ENCODE results near the gene FAM3A. TPM values are rescaled to one million over a fixed set of nuclear protein-coding genes. Genes with fewer than 3 reads are reported as not detected.

FAM3A gene
- total RNA-seq, 4 donors from 2014 or later: 18.2 to 117 (median 101) TPM

GRCh38 chrX:154465601-154466000 lies 50.4 kb downstream of the FAM3A start:
- Histone ChIP-seq H3K9me3 (no peaks in the 10 kb centered on the region), H3K4me1 (no peaks in the 10 kb centered on the region), H3K27me3 (no peaks in the 10 kb centered on the region), H3K36me3 (peaks cover 0 to 19% (median 0%) of the 10 kb centered on the region in 3 donors), H3K27ac (no peak overlapping the region), H3K4me3 (no peak overlapping the region)
- no peak for TF ChIP-seq POLR2A (IDR thresholded peaks at IDR 0.05)
- DNase-seq: no peak

- no peaks in the 10 kb centered on the region for H3K27me3 ChIP-seq
- H3K36me3 ChIP-seq: peaks cover 0 to 19% (median 0%) of the 10 kb centered on the region in 3 donors
- no peak for DNase-seq
- H3K4me3 ChIP-seq: no peak overlapping the region
- no peak overlapping the region for H3K27ac ChIP-seq
- no peaks in the 10 kb centered on the region for H3K9me3 ChIP-seq
- no peak for TF ChIP-seq POLR2A (IDR thresholded peaks at IDR 0.05)
- no peak for TF ChIP-seq CTCF (IDR thresholded peaks at IDR 0.05)
- H3K4me1 ChIP-seq: no peaks in the 10 kb centered on the region
Observed at GRCh38 chrX:154464806-154465365, 51.1 kb downstream of the FAM3A start.

- no peak for DNase-seq
- no peak overlapping the region for H3K4me3 ChIP-seq
- H3K27me3 ChIP-seq: no peaks in the 10 kb centered on the region
- H3K4me1 ChIP-seq: peaks cover 0 to 3% (median 2%) of the 10 kb centered on the region in 4 donors
- no peak overlapping the region for H3K27ac ChIP-seq
- no peaks in the 10 kb centered on the region for H3K9me3 ChIP-seq
- no peak for TF ChIP-seq CTCF (IDR thresholded peaks at IDR 0.05)
- no peak for TF ChIP-seq POLR2A (IDR thresholded peaks at IDR 0.05)
- H3K36me3 ChIP-seq: peaks cover 0 to 19% (median 0%) of the 10 kb centered on the region in 3 donors
Observed at GRCh38 chrX:154463611-154464220, 52.3 kb downstream of the FAM3A start.

- Histone ChIP-seq H3K9me3 (no peaks in the 10 kb centered on the region), H3K36me3 (peaks cover 0 to 19% (median 0%) of the 10 kb centered on the region in 3 donors), H3K4me3 (no peak overlapping the region), H3K4me1 (peaks cover 0 to 3% (median 2%) of the 10 kb centered on the region in 4 donors), H3K27me3 (no peaks in the 10 kb centered on the region), H3K27ac (no peak overlapping the region)
- DNase-seq: no peak
- TF ChIP-seq POLR2A (IDR thresholded peaks at IDR 0.05): no peak
- no peak for TF ChIP-seq CTCF (IDR thresholded peaks at IDR 0.05)
Observed at GRCh38 chrX:154462396-154462795, 53.6 kb downstream of the FAM3A start.

- TF ChIP-seq POLR2A (IDR thresholded peaks at IDR 0.05) (no peak), CTCF (IDR thresholded peaks at IDR 0.05) (no peak)
- H3K4me3 ChIP-seq: no peak overlapping the region
- no peaks in the 10 kb centered on the region for H3K27me3 ChIP-seq
- no peaks in the 10 kb centered on the region for H3K36me3 ChIP-seq
- H3K27ac ChIP-seq: no peak overlapping the region
- no peak for DNase-seq
- peaks cover 0 to 3% (median 2%) of the 10 kb centered on the region in 4 donors for H3K4me1 ChIP-seq
- H3K9me3 ChIP-seq: no peaks in the 10 kb centered on the region
Observed at GRCh38 chrX:154460326-154460725, 55.7 kb downstream of the FAM3A start.

GRCh38 chrX:154459832-154460231 lies 56.2 kb downstream of the FAM3A start:
- no peak for TF ChIP-seq POLR2A (IDR thresholded peaks at IDR 0.05)
- no peak for TF ChIP-seq CTCF (IDR thresholded peaks at IDR 0.05)
- no peaks in the 10 kb centered on the region for H3K36me3 ChIP-seq
- H3K27me3 ChIP-seq: no peaks in the 10 kb centered on the region
- H3K27ac ChIP-seq: peak overlapping the region in 1 of 4 donors; percentile 78
- H3K9me3 ChIP-seq: no peaks in the 10 kb centered on the region
- peaks cover 0 to 3% (median 2%) of the 10 kb centered on the region in 4 donors for H3K4me1 ChIP-seq
- H3K4me3 ChIP-seq: no peak overlapping the region
- no peak for DNase-seq
